Astrocyte of the cerebellum (primary cell): ENCODE measurements around the gene GIT2.
"Not testable (repeated sequence)": the region's sequence is repeated elsewhere in the genome, so short reads cannot be mapped to it uniquely, and the experiment has no call there.

ENCODE experiments used
- DNase-seq: peaks from one replicate; pipeline ENCODE4 v3.0.0-alpha.2; 2011; ENCODE audit warnings: low read depth
- H3K4me3 ChIP-seq: 2 replicates; pipeline ENCODE4 v1.5.1; 2011; ENCODE audit warnings: mild to moderate bottlenecking, low read depth, low read length, moderate library complexity
- CTCF ChIP-seq: IDR thresholded peaks from 2 replicates; pipeline ENCODE4 v1.5.1; 2012; ENCODE audit warnings: low read length, low read depth, moderate library complexity, mild to moderate bottlenecking; ENCODE audit errors: missing control alignments
- in situ Hi-C: cut with HindIII; loops from 2 replicates; pipeline ENCODE4 v1.10.0; 2017; ENCODE audit warnings: low sequenced_read_pairs

Gene GIT2

GRCh38 chr12:109937371-109937770 lies 58.8 kb downstream of the GIT2 start:
- in situ Hi-C loops, result no loop called here
- no peak for DNase-seq
- no peak for TF ChIP-seq CTCF
- H3K4me3 ChIP-seq, result no peak overlapping the region

- in situ Hi-C loops, result loop anchor here (5.0 kb wide), 1 partner anchor 48 kb away; no protein-coding TSS in a partner anchor
- no peak for DNase-seq
- H3K4me3 ChIP-seq, result no peak overlapping the region
- TF ChIP-seq CTCF, result peak; percentile 78
These were observed 62.1 kb downstream of the GIT2 start for GRCh38 chr12:109934026-109934425.

- in situ Hi-C loops, result loop anchor here (5.0 kb wide), 1 partner anchor 49 kb away; no protein-coding TSS in a partner anchor
- DNase-seq, result no peak
- no peak for TF ChIP-seq CTCF
- no peak overlapping the region for H3K4me3 ChIP-seq
These were observed 63.2 kb downstream of the GIT2 start for GRCh38 chr12:109932878-109933503.

GRCh38 chr12:109931143-109931542 lies 65.0 kb downstream of the GIT2 start:
- DNase-seq, result no peak
- TF ChIP-seq CTCF, result no peak
- no peak overlapping the region for H3K4me3 ChIP-seq
- in situ Hi-C loops, result loop anchor here (5.0 kb wide), 1 partner anchor 51 kb away; no protein-coding TSS in a partner anchor

GRCh38 chr12:109930028-109930800 lies 66.0 kb downstream of the GIT2 start:
- no peak for DNase-seq
- H3K4me3 ChIP-seq, result no peak overlapping the region
- TF ChIP-seq CTCF, result no peak
- in situ Hi-C loops, result loop anchor here (5.0 kb wide), 1 partner anchor 52 kb away; no protein-coding TSS in a partner anchor

GRCh38 chr12:109929326-109929725 lies 66.8 kb downstream of the GIT2 start:
- H3K4me3 ChIP-seq, DNase-seq, in situ Hi-C loops: not testable (repeated sequence)
